Motor neuron (in vitro differentiated cells): ENCODE results near the gene RASSF7. TPM values are rescaled to one million over a fixed set of nuclear protein-coding genes. Genes with fewer than 3 reads are reported as not detected.

Experiments
- ATAC-seq, 8 experiments: fragments of 200-7000 bp; cut with Tn5 transposase; replicated peaks in 6 of 8; 2 replicates each; pipeline ENCODE4 v1.8.0; 2021; ENCODE audit warnings: mild to moderate bottlenecking in 8 of 8, moderate library complexity in 8 of 8
- H3K27ac ChIP-seq, 2 donors: fragments of 250-450 bp; sonication (Bioruptor Pico); 2 replicates each; pipeline ENCODE4 v1.9.0; 2021; ENCODE audit warnings: antibody characterized with exemption in 2 of 2, mild to moderate bottlenecking in 2 of 2, moderate library complexity in 1 of 2
- H3K4me1 ChIP-seq, 2 donors: fragments of 250-450 bp; sonication (Bioruptor Pico); replicated peaks in 1 of 2; 2 replicates each; pipeline ENCODE4 v1.6.1; 2021; ENCODE audit warnings: antibody characterized with exemption in 2 of 2, mild to moderate bottlenecking in 2 of 2, moderate library complexity in 1 of 2
- H3K4me3 ChIP-seq, 5 donors: fragments of 250-450 bp; sonication (Bioruptor Pico); 2 replicates each; pipeline ENCODE4 v1.9.0; 2021; ENCODE audit warnings: antibody characterized with exemption in 5 of 5, mild to moderate bottlenecking in 5 of 5, moderate library complexity in 4 of 5
- WGBS, 10 experiments: fragments of 450-650 bp; shearing (Covaris generic); methylation state at CpG; one replicate each; pipeline ENCODE4 v1.0.0; 2022; 5-methylcytosine and 5-hydroxymethylcytosine counted together
- in situ Hi-C, 9 experiments: fragments of 400-800 bp; cut with MboI; loops; one replicate each; pipeline ENCODE4 v1.15.0; 2021; ENCODE audit warnings: low sequenced_read_pairs in 9 of 9, low pct_unique_long_range_greater_than_20kb in 2 of 9; ENCODE audit not compliant: unreplicated experiment in 9 of 9
- total RNA-seq, 8 experiments: library from RNA; unstranded; fragments of 300-600 nt; gene quantifications; 2 replicates each; pipeline versions ENCODE4 v1.2.3 to v1.2.4, GENCODE V29; 2022

The RASSF7 gene
- total RNA-seq, 8 experiments from 2014 or later, result 4.6 to 10.4 (median 7.0) TPM

- 84 to 94% (median 90%) methylated on average over 3 to 12 of the region's 21 CpGs; no CpG with 5 or more reads in 7 of the 10 experiments for WGBS, 10 experiments
- ATAC-seq, result no peak
- in situ Hi-C loops, result no loop called here
Observed at GRCh38 chr11:593347-593746, 32.6 kb downstream of the RASSF7 start.

GRCh38 chr11:595400-595799 lies 34.6 kb downstream of the RASSF7 start:
- H3K4me1 ChIP-seq, result no peaks in the 10 kb centered on the region
- no peak overlapping the region for H3K27ac ChIP-seq
- no peak overlapping the region for H3K4me3 ChIP-seq
- ATAC-seq, result no peak
- WGBS, 10 experiments, result 80 to 100% (median 94%) methylated on average over 1 to 7 of the region's 10 CpGs; no CpG with 5 or more reads in 5 of the 10 experiments
- in situ Hi-C loops, result no loop called here

More at GRCh38 chr11:593347-593746, 32.6 kb downstream of the RASSF7 start:
- no peak overlapping the region for H3K27ac ChIP-seq
- no peak overlapping the region for H3K4me3 ChIP-seq
- no peaks in the 10 kb centered on the region for H3K4me1 ChIP-seq

- 89 to 100% (median 95%) methylated on average over 1 to 9 of the region's 10 CpGs; no CpG with 5 or more reads in 6 of the 10 experiments for WGBS, 10 experiments
- in situ Hi-C loops, result no loop called here
- Histone ChIP-seq H3K4me1 (no peaks in the 10 kb centered on the region), H3K27ac (no peak overlapping the region), H3K4me3 (no peak overlapping the region)
- ATAC-seq, result no peak
Observed at GRCh38 chr11:596374-596773, 35.6 kb downstream of the RASSF7 start.

- ATAC-seq, result peak in 7 of 8 experiments; percentile 17 to 59 (median 32)
- in situ Hi-C loops, result no loop called here
- WGBS, 10 experiments, result 83 to 90% methylated on average over 2 to 3 of the region's 29 CpGs; no CpG with 5 or more reads in 8 of the 10 experiments
- Histone ChIP-seq H3K27ac (no peak overlapping the region), H3K4me3 (no peak overlapping the region), H3K4me1 (no peaks in the 10 kb centered on the region)
Observed at GRCh38 chr11:597166-597725, 36.5 kb downstream of the RASSF7 start.

- H3K27ac ChIP-seq, result no peak overlapping the region
- 60 to 100% (median 97%) methylated on average over 1 to 10 of the region's 30 CpGs; no CpG with 5 or more reads in 5 of the 10 experiments for WGBS, 10 experiments
- in situ Hi-C loops, result no loop called here
- ATAC-seq, result peak in 3 of 8 experiments; percentile 9 to 19 (median 12)
- H3K4me3 ChIP-seq, result no peak overlapping the region
- no peaks in the 10 kb centered on the region for H3K4me1 ChIP-seq
Observed at GRCh38 chr11:598005-598680, 37.4 kb downstream of the RASSF7 start.

- WGBS, 10 experiments, result 83 to 100% (median 93%) methylated on average over 1 to 13 of the region's 23 CpGs; no CpG with 5 or more reads in 2 of the 10 experiments
Observed at GRCh38 chr11:601573-602245, 40.9 kb downstream of the RASSF7 start.

GRCh38 chr11:603154-603553 lies 42.4 kb downstream of the RASSF7 start:
- Histone ChIP-seq H3K4me1 (no peaks in the 10 kb centered on the region), H3K4me3 (no peak overlapping the region), H3K27ac (no peak overlapping the region)
- in situ Hi-C loops, result no loop called here
- WGBS, 10 experiments, result 81 to 100% (median 94%) methylated on average over 2 to 12 of the region's 13 CpGs; no CpG with 5 or more reads in 1 of the 10 experiments
- ATAC-seq, result no peak

More at GRCh38 chr11:601573-602245, 40.9 kb downstream of the RASSF7 start:
- no peak for ATAC-seq
- Histone ChIP-seq H3K4me3 (no peak overlapping the region), H3K27ac (no peak overlapping the region), H3K4me1 (no peaks in the 10 kb centered on the region)
- in situ Hi-C loops, result no loop called here

GRCh38 chr11:605286-606129 lies 44.7 kb downstream of the RASSF7 start:
- in situ Hi-C loops, result no loop called here
- 92 to 100% (median 100%) methylated on average over 2 to 6 of the region's 33 CpGs; no CpG with 5 or more reads in 5 of the 10 experiments for WGBS, 10 experiments
- Histone ChIP-seq H3K4me1 (no peaks in the 10 kb centered on the region), H3K4me3 (no peak overlapping the region), H3K27ac (no peak overlapping the region)
- no peak for ATAC-seq

GRCh38 chr11:606245-606644 lies 45.5 kb downstream of the RASSF7 start:
- WGBS, 10 experiments, result 100% methylated on average over 3 of the region's 19 CpGs; no CpG with 5 or more reads in 9 of the 10 experiments
- Histone ChIP-seq H3K27ac (no peak overlapping the region), H3K4me1 (no peaks in the 10 kb centered on the region), H3K4me3 (no peak overlapping the region)
- peak in 4 of 8 experiments; percentile 9 to 70 (median 66) for ATAC-seq
- in situ Hi-C loops, result no loop called here

GRCh38 chr11:607020-607780 lies 46.4 kb downstream of the RASSF7 start:
- no peak overlapping the region for H3K4me3 ChIP-seq
- peak in 2 of 8 experiments; percentile 15 to 23 for ATAC-seq
- H3K27ac ChIP-seq, result no peak overlapping the region
- in situ Hi-C loops, result no loop called here
- no peaks in the 10 kb centered on the region for H3K4me1 ChIP-seq
- WGBS, 10 experiments, result 88 to 100% (median 96%) methylated on average over 1 to 4 of the region's 35 CpGs; no CpG with 5 or more reads in 5 of the 10 experiments

GRCh38 chr11:607971-608659 lies 47.3 kb downstream of the RASSF7 start:
- 87 to 100% (median 92%) methylated on average over 1 to 19 of the region's 45 CpGs; no CpG with 5 or more reads in 6 of the 10 experiments for whole genome bisulfite sequencing, 10 experiments
- ATAC-seq, result peak in 3 of 8 experiments; percentile 7 to 12 (median 8)
- Histone ChIP-seq H3K4me3 (no peak overlapping the region), H3K27ac (no peak overlapping the region), H3K4me1 (no peaks in the 10 kb centered on the region)
- in situ Hi-C loops, result no loop called here
